GM12891 (cell line): ENCODE measurements around the gene SLCO1B1.

Experiments used
- PAX5 ChIP-seq: IDR thresholded peaks from 2 replicates; pipeline ENCODE4 v1.6.1; 2011; ENCODE audit warnings: low read length, moderate library complexity, mild to moderate bottlenecking; ENCODE audit not compliant: insufficient read depth, severe bottlenecking
- POLR2A ChIP-seq: IDR thresholded peaks from 2 replicates; pipeline ENCODE4 v1.6.1; 2011; ENCODE audit warnings: low read depth, low read length, control low read depth

GRCh38 chr12:21223930-21224329, 92.9 kb downstream of the SLCO1B1 start:
- TF ChIP-seq POLR2A (no peak), PAX5 (no peak)
